ENCODE data around the gene PTGS2.

PTGS2 gene

GRCh38 chr1:186680245-186681061 lies at the start of gene PTGS2:
Gene PTGS2, minus strand, starts transcription at chr1:186680423. Its CDS starts 133 bp downstream, at chr1:186680290.
- Mint-ChIP-seq H3K27ac (peak within 1 kb of the TSS; percentile 55), H3K4me1 (peaks cover 6% of the 10 kb centered on the region), H3K9me3 (peaks cover 2% of the 10 kb centered on the region), H3K36me3 (no peaks in the 10 kb centered on the region), H3K4me3 (peak within 1 kb of the TSS; percentile 40)
- DNase-seq (ENCODE audit: low spot score in 2 of 2), result peak in 1 of 2 donors; percentile 49
- ATAC-seq, result peak; percentile 75

GRCh38 chr1:186722711-186723309 lies 42.6 kb upstream of the PTGS2 start:
- Mint-ChIP-seq H3K4me1 (no peaks in the 10 kb centered on the region), H3K9me3 (peaks cover 7% of the 10 kb centered on the region), H3K36me3 (no peaks in the 10 kb centered on the region), H3K27ac (no peak overlapping the region), H3K4me3 (no peak overlapping the region)
- ATAC-seq (no peak), DNase-seq (ENCODE audit: low spot score in 2 of 2) (no peak)

GRCh38 chr1:186717286-186717685 lies 37.1 kb upstream of the PTGS2 start:
- no peak for DNase-seq (ENCODE audit: low spot score in 2 of 2)
- H3K4me3 Mint-ChIP-seq, result no peak overlapping the region
- no peaks in the 10 kb centered on the region for H3K4me1 Mint-ChIP-seq
- no peaks in the 10 kb centered on the region for H3K36me3 Mint-ChIP-seq
- no peak overlapping the region for H3K27ac Mint-ChIP-seq
- peaks cover 7% of the 10 kb centered on the region for H3K9me3 Mint-ChIP-seq
- ATAC-seq, result no peak

DNA sequence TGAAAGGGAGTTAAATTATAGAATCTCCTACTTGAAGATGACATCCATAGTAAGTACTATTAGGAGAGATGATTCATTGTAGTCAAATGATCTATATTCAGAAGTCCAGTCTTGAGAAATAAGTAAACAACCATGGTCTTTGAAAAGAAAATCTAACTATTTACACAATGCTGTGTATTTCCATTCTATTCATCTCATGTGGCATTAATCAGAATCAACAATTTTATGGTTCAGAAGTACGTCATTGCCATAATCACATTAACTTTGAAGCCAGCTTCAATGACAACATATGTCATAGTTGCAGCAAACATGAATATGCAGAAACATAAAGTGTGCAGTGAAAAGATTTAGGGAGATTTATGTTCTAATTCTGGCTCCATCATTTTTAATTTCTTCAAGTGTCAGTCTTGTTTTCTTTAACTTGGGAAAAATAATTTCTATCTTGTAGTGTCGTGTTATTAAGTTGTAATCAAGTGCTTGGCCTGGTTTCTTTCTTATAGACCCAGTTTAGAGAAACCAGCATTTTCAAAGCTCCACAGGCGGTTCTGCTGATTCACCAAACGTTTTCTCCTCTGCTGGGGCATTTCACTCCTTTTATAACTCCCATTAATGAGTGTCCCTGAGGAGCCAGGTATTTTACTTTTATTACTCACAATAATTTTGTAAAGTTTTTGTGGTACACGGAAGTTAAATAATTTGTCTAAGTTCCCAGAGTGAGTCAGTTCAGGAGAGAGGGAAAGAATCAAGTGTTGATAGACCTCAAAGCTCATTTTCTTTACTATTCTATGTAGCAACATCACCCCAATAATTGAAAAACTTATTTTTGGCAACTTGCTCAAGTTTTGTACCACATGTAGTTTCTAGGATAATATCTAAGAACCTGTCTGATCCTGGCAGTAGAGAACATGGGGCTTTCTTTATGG lies 35.9 kb upstream of the PTGS2 start:
- Mint-ChIP-seq H3K36me3 (no peaks in the 10 kb centered on the region), H3K4me1 (no peaks in the 10 kb centered on the region), H3K9me3 (peaks cover 5% of the 10 kb centered on the region), H3K4me3 (no peak overlapping the region), H3K27ac (no peak overlapping the region)
- DNase-seq (ENCODE audit: low spot score in 2 of 2) (no peak), ATAC-seq (no peak)

DNA sequence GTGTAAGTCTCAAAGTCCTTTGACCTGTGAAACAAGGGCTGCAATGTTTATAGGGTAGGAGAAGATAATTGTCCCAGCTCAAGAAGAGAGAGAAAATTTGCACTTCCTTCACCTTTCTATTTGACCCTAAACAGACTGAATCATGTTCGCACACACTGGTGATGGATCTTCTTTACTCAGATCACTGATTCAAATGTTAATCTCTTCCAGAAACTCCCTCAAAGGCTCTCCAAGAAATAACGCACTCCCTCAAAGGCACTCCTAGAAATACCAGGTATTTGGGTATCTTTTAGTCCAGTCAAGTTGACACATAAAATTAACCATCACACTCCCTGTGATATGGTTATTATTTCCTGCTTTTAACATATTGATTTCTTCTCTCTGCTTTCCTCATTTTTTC lies 30.5 kb upstream of the PTGS2 start:
- Mint-ChIP-seq H3K36me3 (no peaks in the 10 kb centered on the region), H3K4me3 (no peak overlapping the region), H3K4me1 (no peaks in the 10 kb centered on the region), H3K9me3 (peaks cover 5% of the 10 kb centered on the region), H3K27ac (no peak overlapping the region)
- ATAC-seq, result no peak
- no peak for DNase-seq (ENCODE audit: low spot score in 2 of 2)

GRCh38 chr1:186708694-186709097 lies 28.5 kb upstream of the PTGS2 start:
- H3K36me3 Mint-ChIP-seq, result no peaks in the 10 kb centered on the region
- no peak overlapping the region for H3K4me3 Mint-ChIP-seq
- H3K4me1 Mint-ChIP-seq, result no peaks in the 10 kb centered on the region
- H3K27ac Mint-ChIP-seq, result no peak overlapping the region
- no peak for ATAC-seq
- no peaks in the 10 kb centered on the region for H3K9me3 Mint-ChIP-seq
- no peak for DNase-seq (ENCODE audit: low spot score in 2 of 2)

- Mint-ChIP-seq H3K36me3 (no peaks in the 10 kb centered on the region), H3K4me3 (no peak overlapping the region), H3K9me3 (no peaks in the 10 kb centered on the region), H3K4me1 (no peaks in the 10 kb centered on the region), H3K27ac (no peak overlapping the region)
- ATAC-seq, result no peak
- no peak for DNase-seq (ENCODE audit: low spot score in 2 of 2)
Observed at GRCh38 chr1:186703209-186703766, 23.1 kb upstream of the PTGS2 start.

- ATAC-seq, result peak; percentile 57
- no peaks in the 10 kb centered on the region for H3K9me3 Mint-ChIP-seq
- no peak for DNase-seq (ENCODE audit: low spot score in 2 of 2)
- H3K4me1 Mint-ChIP-seq, result no peaks in the 10 kb centered on the region
- no peak overlapping the region for H3K4me3 Mint-ChIP-seq
- no peaks in the 10 kb centered on the region for H3K36me3 Mint-ChIP-seq
- H3K27ac Mint-ChIP-seq, result no peak overlapping the region
Observed at GRCh38 chr1:186700722-186701121, 20.5 kb upstream of the PTGS2 start.

DNA sequence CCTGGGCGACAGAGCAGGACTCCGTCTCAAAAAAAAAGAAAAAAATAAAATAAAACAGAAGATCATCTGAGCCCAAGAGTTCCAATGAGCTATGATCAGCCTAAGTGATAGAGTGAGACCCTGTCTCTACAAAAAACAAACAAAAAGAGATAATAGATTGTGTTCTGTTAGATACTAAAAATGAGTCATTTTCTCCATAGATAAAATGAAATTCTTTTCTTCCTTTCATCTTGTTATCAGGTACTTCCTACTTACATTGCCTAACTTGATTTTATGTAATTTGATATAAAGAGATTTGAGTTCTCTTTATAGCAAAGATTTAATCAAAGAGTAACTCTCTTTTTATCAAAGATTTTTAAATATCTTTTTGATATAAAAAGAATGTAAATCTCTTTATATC lies 19.3 kb upstream of the PTGS2 start:
- H3K4me3 Mint-ChIP-seq, result no peak overlapping the region
- H3K36me3 Mint-ChIP-seq, result no peaks in the 10 kb centered on the region
- H3K27ac Mint-ChIP-seq, result no peak overlapping the region
- H3K4me1 Mint-ChIP-seq, result no peaks in the 10 kb centered on the region
- no peak for DNase-seq (ENCODE audit: low spot score in 2 of 2)
- ATAC-seq, result no peak
- peaks cover 3% of the 10 kb centered on the region for H3K9me3 Mint-ChIP-seq

GRCh38 chr1:186689907-186690306 lies 9.7 kb upstream of the PTGS2 start:
- H3K36me3 Mint-ChIP-seq, result no peaks in the 10 kb centered on the region
- ATAC-seq (no peak), DNase-seq (ENCODE audit: low spot score in 2 of 2) (no peak)
- no peak overlapping the region for H3K4me3 Mint-ChIP-seq
- H3K4me1 Mint-ChIP-seq, result no peaks in the 10 kb centered on the region
- no peak overlapping the region for H3K27ac Mint-ChIP-seq
- peaks cover 17% of the 10 kb centered on the region for H3K9me3 Mint-ChIP-seq

DNA sequence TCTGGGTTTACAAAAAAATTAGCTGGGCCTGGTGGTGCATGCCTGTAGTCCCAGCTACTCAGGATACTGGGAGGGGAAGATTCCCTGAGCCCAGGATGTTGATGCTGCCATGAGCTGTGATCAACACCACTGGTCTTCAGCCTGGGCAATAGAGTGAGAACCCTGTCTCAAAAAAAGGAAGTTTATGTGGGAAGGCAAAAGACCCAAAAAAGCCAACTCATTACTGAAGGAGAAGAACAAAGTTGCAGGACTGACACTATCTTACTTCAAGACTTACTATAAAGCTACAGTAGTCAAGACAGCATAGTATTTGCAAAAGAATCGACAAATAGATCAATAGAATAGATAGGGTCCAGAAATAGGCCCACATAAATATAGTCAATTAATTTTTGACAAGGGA lies 9.2 kb upstream of the PTGS2 start:
- ATAC-seq (no peak), DNase-seq (ENCODE audit: low spot score in 2 of 2) (no peak)
- no peak overlapping the region for H3K4me3 Mint-ChIP-seq
- H3K9me3 Mint-ChIP-seq, result peaks cover 15% of the 10 kb centered on the region
- H3K36me3 Mint-ChIP-seq, result no peaks in the 10 kb centered on the region
- no peaks in the 10 kb centered on the region for H3K4me1 Mint-ChIP-seq
- no peak overlapping the region for H3K27ac Mint-ChIP-seq

DNA sequence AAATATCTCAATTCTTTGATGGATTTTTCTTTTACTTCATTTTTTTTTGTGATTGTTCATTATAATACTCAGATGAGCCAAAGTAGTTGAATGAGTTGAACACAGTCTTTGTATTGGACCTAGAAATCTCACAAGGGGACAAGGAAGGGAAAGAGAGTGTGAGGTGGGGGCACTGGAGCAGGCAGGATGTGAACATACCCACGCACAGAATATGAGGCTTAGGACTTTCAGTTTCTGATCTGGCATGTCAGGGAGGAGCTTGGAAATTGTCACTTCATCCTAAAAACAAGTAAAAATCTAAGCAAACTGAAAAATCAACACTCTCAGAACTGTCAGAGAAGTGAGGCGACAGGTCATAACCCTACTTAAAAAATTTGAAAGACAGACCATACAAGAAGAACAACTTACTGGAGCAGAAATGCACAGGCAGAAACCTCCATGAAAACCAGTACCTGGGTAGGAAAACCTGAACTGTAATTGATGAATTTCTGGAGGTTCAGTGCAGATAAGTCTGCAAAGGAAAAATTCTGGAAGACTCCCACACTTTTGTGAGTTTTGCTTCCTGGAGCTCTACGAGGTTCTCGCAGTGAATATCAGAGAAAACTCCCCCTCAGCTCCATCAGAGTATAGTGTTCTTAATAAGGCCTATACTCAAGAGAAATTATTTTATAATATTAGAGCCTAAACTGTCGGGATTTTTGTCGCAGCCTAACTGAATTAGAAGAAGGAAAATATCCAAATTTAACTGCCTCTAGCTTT lies 3.6 kb upstream of the PTGS2 start:
- no peak overlapping the region for H3K27ac Mint-ChIP-seq
- H3K36me3 Mint-ChIP-seq, result no peaks in the 10 kb centered on the region
- ATAC-seq (no peak), DNase-seq (ENCODE audit: low spot score in 2 of 2) (no peak)
- H3K4me1 Mint-ChIP-seq, result peaks cover 6% of the 10 kb centered on the region
- no peak overlapping the region for H3K4me3 Mint-ChIP-seq
- H3K9me3 Mint-ChIP-seq, result peaks cover 9% of the 10 kb centered on the region

DNA sequence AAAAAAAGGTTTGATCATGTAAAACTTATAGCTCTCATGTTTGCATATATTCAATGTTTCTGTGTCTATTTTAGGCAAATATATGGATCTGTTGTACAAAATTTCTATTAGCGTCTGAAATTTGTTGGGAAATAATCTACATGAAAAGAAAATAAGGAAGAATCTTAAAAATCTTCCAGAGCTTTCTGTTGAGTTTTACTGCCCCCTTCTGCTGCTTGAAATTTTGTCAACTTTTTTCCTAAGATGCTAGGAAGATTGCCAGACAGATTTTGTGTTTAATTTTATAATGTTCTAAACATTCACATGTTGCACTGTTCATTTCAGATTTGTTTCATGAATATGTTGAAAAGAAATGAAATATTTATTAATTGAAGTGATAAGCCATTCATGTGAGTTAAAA lies 2.5 kb upstream of the PTGS2 start:
- Mint-ChIP-seq H3K9me3 (peaks cover 9% of the 10 kb centered on the region), H3K4me1 (peaks cover 6% of the 10 kb centered on the region)

DNA sequence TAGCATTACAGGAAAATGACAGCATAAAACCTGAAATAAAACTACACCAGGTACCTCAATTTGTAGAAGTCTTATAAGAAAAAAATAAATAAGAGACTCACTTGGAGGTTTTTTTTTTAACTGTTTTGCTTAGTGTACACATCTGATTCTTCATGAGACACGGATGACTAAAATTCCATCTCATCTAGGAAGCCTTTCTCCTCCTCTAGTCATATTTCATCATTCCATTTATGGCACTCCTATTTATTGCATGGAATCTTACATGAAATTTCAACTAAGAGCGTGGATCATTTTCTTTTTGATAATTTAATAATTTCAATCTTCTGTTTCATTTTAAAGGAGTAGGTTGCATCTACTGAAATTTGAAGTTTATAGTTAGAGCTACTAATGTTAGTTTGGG lies 1.6 kb upstream of the PTGS2 start:
- peaks cover 6% of the 10 kb centered on the region for H3K4me1 Mint-ChIP-seq
- DNase-seq (ENCODE audit: low spot score in 2 of 2), result no peak
- no peak overlapping the region for H3K27ac Mint-ChIP-seq
- H3K9me3 Mint-ChIP-seq, result peaks cover 6% of the 10 kb centered on the region
- no peak overlapping the region for H3K4me3 Mint-ChIP-seq
- no peak for ATAC-seq
- no peaks in the 10 kb centered on the region for H3K36me3 Mint-ChIP-seq

More for the DNA sequence above, 2.5 kb upstream of the PTGS2 start:
- Mint-ChIP-seq H3K36me3 (no peaks in the 10 kb centered on the region), H3K4me3 (no peak overlapping the region), H3K27ac (no peak overlapping the region)
- ATAC-seq (no peak), DNase-seq (ENCODE audit: low spot score in 2 of 2) (no peak)

Data from stimulated activated effector memory CD8-positive, alpha-beta T cell treated with anti-CD3 and anti-CD28 coated beads, Interleukin-12 subunit alpha, Interleukin-12 subunit beta, amount 100 ng/mL, for 72 hours (primary cell).